HG03378 (cell line): ENCODE results near the gene TMEM232.
"Not testable (repeated sequence)": the region's sequence is repeated elsewhere in the genome, so short reads cannot be mapped to it uniquely, and the experiment has no call there.

Source experiments
- ATAC-seq: cut with Tn5 transposase; IDR thresholded peaks from one replicate; pipeline ENCODE4 v1.9.1; 2021; ENCODE audit warnings: mild to moderate bottlenecking, moderate library complexity; ENCODE audit not compliant: unreplicated experiment

Gene TMEM232

DNA sequence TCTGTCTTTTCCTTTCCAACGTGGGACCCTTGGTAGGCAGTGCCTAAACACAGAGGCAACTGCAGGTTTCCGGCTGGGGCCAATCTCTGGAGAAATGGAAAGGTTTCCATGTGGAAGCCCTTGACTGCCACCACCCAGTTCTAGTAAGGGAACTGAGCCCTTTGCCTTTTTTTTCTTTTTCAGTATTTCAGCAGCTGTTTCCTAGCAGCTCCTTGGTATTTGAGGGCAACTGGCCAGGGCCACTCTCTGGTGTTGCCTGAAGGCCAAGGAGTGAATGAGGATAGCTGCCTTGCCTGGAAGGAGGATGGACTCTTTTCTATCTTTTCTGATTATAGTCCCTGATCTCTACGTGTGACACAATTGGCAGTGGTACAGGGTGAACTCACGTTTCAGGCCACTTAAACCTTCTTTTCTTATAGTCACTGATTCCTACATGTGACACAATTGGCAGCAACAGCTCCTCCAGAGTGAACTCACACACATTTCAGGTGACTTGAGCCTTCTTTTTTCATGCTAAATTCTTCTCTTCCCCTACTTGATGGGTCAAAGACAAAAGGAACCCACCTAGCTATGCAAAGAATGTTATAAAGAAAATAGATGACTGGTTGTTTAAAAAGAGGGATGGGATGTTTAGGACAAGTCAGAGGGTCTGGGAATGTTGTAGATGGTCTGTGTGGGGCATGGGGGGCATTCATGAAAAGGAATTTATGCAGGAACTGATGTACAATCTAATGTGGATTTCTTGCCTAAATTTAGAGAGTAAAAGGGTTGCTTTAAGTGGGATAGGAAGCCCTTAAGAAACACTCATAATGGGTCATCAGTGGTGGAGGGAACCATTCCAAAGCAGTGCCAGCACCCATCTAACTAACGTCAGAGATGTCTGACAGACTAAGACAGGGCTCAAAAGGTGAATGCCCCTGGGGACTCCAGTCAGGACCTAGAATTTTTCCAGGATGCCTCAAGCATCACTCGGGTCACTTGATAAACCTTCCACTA, 190.1 kb downstream of the TMEM232 start:
- ATAC-seq: no peak

DNA sequence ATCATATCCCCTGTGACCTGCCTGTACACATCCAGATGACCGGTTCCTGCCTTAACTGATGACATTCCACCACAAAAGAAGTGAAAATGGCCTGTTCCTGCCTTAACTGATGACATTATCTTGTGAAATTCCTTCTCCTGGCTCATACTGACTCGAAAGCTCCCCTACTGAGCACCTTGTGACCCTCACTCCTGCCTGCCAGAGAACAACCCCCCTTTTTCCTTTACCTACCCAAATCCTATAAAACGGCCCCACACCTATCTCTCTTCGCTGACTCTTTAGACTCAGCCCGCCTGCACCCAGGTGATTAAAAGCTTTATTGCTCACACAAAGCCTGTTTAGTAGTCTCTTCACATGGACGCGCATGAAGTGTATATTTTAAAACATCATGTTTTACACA, 191.3 kb downstream of the TMEM232 start:
- ATAC-seq: not testable (repeated sequence)

DNA sequence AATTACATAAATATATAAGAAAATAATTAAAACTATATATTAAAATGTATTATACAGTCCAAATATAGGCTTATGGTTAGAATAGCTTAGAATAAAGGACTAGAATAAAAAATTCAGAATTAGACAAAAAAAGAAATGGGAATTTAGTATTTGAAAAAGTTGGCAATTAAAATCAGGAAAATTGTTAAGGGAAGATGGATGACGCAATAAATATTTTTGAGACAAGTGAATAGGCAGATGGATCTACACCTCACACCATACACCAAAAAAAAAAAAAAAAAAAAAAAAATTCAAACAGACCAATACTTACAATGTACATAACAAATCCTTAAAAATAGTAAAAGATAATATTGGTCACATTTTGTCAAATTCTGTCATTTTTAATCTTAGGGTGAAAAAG, 200.7 kb downstream of the TMEM232 start:
- no peak for ATAC-seq

DNA sequence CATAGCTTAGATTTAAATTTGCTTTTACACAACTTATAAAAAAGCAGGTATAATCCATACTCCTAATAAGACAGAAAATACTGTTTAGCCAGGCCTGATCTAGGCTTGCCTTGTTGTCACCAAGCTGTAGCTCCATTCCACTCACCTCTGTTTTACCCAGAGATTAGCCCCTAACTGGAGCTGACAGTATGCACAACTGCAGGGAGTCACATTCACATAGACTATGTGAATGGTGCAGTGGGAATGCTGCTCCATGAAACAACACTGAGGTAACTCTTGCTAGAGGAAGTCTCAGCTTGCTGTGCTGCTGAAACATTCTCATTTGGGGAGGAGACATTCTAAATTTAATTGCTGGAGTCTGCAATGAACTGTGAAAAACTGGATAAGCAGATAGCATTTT, 209.1 kb downstream of the TMEM232 start:
- no peak for ATAC-seq

DNA sequence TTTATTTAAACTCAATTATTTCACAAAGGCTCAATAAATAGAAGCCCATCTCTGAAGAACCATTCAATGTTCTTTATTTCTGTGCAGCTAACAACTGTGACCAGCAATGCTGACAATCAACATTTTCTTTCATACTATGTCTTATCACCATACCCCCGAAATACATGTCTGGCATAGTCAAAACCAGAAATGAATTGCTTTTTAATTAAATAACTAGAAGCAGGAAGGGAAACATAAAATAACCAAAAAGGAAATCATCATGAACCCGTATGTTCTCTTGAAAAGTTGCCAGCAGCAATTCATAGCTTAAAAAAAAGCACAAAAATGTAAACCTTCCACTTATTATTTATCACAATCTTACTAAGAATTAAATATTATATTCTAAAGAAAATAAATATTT, 212.4 kb downstream of the TMEM232 start:
- ATAC-seq: no peak

DNA sequence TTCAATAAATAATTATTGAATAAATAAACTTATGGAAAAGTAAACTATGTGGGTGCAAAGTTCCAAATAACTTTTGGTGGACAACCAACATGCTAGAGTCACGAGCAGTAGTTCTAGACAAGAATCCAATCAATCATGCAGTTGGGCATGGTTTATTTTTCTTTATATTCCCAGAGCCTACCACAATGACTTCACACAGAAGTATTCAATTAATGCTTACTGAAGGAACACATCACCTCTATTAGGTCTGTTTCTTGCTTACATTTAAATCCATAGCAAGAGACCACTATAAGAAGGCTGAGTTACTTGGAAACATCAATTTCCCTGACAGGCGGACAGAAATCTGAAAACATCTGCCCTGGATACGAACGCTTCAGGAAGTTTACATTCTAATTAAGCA, 214.2 kb downstream of the TMEM232 start:
- ATAC-seq: no peak

DNA sequence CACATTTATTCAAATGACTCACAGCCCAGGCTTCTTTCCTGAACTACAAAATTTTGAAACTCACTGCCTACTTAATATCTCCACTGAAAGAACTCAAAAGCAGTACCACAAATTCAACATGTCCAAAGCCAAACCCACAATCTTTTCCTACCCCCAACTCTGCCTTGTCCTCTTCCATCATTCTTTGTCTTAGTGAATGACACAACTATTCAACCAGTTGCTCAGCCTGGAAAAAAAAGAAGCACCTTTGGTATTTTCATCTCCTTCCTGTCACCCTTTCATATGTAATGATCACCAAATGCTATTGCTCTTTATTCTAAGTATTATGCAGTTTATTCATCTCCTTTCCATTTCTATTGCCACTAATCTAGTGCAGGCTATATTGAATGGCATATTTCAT, 216.3 kb downstream of the TMEM232 start:
- ATAC-seq: no peak

DNA sequence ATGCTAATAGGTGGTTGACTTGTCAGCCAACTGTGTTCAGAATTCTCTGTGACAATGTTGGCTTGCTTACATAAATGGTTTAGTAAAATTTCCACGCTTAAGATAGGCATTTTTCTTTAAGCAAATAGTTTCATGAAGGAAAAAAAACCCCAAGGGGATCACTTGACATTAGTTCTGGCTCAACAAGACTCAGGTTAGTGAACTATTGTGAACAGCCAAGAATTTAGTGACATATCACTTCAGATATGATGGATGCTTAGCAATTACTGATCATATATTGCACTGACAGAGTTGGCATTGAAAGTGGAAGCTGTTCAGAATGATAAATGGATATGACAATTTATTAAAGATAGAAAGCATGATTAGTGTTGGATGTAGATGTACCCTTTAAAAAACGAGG, 218.5 kb downstream of the TMEM232 start:
- no peak for ATAC-seq

DNA sequence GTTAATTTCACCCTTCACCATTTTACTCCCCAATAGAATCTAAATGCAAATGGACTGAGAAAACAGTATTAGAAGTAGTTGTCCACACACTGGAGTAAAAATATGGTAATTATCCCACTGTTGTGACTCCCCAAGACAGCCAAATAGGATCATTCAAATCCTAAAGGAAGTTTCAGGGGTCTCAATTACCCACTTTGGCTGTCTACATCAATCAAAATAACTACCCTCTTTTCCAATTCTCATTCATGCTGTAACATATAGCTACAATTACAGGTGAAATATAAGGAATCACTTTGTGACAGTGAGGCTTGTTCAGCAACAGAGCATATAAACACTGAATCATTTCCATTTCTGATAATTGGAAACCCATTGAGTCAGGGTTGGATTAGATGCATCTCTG, 220.1 kb downstream of the TMEM232 start:
- no peak for ATAC-seq

DNA sequence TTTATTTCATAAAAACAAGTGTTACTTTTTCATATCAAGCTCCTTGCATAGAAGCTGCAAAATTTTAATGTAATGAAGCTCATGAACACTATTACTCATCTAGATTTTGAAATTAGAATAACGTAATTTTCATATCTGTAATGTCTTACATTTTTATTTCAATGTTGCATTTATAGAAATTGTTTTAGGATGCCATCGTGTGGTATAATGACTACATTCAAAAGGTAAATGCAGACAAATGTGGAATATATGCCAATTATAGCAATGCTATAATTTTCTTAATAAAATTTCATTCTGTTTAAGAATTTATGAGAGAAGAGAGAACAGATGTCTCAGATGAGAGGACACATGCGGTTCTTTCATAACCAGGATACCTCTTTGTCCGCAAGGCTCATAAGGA, 230.2 kb downstream of the TMEM232 start:
- ATAC-seq: no peak

DNA sequence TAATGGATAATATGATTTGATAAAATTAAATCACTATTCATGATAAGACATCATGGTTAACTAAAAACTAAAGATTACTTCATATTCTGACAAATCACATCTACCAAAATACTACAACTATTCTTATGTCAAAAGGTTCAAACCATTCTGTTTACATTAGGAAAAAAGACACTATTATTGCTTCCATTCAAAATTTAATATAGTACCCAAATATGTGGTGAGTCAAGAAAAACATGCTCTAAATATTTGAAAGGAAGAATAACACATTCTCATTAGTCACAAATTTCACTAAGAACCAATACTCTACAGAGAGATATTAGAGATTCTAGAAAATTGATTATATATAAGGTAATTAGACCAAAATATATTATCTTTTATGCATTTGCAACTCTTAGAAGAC, 234.0 kb downstream of the TMEM232 start:
- no peak for ATAC-seq

DNA sequence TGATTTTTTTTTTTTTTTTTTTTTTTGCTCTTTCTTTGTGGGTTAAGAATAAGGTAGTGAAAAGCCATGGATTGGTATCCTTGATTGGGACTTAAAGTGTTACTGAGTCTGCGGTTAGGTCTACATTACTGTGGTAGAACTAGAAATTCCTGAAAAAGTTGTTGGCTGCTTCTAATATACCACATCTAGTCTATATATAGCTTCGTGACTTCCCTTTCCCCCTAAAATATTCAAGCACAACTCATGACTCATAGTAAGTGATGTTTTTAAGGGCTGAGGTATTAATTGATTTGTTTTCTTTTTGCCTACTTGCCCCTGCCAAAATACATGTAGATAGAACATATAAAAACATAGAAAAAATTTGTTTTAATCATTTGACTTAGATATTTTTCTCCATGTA, 247.6 kb downstream of the TMEM232 start:
- ATAC-seq: no peak

DNA sequence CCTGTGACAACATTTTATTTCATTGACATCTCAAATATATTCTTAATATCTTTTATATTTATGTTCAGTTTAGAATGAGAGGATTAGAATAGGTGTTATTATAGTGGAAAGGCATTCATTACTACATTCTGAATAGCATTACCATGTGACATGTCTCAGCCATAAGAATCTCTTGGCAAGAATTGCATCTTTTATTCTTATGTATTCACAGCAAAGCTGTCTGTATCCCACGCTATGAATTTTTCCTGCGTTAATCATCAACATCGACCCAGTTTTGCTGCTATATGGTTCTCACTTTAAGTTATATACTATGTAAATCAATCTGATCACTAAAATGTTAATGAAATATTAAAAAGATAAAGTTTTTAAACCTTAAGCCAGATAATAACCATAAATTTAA, 248.6 kb downstream of the TMEM232 start:
- no peak for ATAC-seq

DNA sequence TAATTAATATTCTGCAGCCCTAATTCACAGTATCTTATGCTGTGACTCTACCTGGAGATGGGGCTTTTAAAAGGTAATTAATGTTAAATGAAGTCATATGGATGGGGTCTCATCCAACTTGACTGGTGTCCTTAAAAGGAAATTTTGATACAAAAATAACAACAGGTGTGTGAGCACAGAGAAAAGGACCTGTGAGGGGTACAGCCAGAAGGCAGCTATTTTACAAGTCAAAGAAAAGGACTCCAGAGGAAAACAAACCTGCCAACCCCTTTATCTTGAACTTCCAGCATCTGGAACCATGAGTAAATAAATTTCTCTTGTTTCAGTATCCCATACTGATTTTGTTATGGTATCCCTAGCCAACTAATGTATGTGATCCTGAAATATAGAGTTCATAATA, 250.3 kb downstream of the TMEM232 start:
- no peak for ATAC-seq

DNA sequence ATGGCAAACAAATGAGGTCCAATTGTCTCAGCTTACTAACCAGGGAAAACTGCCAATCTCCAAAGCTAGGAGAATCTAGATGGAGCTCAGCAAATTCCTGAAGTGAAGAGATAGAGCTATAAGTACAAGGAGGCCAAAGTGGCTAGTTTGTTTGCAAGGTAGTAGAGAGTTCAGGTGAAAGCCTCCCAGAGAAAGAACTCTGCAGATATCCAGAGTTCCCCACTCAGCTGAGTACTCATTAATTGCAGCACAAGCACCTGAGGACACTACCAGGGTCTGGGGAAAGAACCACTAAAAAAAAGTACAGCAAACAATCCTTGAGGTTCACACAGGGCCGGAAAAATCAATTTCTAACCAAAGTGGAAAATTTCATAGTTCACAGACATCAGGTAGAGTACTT, 250.9 kb downstream of the TMEM232 start:
- no peak for ATAC-seq

DNA sequence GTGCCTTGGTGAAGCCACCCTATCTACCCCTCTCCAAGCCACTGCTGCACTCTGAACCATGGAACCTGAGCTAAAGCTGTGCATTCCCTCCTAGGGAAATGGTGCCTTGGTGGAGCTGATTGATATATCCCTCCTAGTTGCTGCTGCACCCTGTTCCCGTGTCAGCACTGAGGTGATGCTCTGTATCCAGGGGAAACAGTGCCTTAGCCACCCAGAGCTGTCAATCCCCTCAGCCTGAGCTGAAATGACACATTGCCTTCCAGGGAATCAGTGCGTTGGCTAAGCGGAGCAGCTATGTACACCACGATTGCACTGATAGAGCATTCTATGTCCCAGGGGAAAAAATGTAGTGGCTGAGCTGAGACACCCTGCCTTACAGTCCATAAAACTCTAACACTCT, 257.0 kb downstream of the TMEM232 start:
- no peak for ATAC-seq

DNA sequence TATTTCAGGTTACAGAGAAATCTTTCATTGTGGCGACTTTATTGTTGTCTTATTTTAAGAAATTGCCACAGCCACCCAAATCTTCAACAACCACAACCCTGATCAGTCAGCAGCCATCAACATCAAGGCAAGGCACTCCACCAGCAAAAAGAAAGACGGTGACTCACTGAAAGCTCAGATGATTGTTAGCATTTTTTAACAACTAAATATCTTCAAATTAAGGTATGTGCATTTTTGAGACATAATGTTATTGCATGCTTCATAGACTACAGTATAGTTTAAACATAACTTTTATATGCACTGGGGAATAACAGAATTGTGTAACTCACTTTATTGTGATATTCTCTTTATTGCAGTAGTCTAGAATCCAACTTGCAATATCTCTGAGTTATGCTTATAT, 263.4 kb downstream of the TMEM232 start:
- no peak for ATAC-seq

DNA sequence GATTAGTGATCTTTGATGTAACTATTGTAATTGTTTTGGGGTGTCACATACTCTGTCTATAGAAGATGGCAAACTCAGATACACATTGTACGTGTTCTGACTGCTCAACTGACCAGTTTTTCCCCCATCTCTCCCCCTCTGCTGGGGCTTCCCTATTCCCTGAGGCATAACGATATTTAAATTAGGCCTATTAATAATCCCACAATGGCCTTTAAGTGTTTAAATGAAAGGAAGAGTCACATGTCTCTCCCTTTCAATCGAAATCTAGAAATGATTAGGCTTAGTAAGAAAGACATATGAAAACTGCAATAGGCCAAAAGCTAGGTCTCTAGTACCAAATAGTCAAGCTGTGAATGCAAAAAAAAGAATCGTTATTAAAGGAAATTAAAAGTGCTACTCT, 265.6 kb downstream of the TMEM232 start:
- no peak for ATAC-seq

DNA sequence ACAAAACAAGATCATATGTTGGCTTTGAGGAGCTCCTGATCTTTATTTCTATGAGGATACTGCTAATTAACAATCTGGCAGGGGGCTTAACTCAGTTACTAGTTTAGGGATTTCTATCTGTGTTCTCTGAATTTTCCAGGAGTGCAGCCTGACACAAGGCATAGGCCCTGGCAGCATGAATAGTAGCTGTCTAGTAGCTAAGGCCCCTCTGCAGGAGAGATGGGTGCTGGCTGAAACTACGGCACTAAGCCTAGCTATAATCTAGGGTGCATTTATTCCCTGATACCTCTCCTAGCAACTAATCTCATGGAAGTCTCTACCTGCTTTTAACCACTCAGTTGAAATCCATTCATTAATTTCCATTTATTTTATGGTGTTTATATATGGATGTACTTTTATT, 268.2 kb downstream of the TMEM232 start:
- ATAC-seq: no peak

DNA sequence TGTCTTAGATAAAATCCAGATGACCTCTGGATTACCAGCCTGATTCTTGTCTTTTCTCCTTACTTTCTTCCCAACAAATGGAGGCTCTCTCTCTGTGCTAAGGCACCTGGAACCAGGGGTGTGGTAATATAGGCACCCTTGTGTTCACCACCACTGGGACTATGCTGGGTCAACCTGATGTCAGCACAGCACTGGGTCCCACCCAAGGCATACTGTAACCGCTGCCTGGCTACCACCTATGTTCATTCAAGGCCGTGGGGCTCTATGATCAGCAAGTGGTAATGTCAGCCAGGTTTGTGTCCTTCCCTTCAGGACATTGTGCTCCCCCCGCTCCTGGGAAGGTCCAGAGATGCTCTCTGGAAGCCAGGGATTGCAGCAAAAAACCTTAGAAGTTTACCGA, 283.6 kb downstream of the TMEM232 start:
- ATAC-seq: no peak

DNA sequence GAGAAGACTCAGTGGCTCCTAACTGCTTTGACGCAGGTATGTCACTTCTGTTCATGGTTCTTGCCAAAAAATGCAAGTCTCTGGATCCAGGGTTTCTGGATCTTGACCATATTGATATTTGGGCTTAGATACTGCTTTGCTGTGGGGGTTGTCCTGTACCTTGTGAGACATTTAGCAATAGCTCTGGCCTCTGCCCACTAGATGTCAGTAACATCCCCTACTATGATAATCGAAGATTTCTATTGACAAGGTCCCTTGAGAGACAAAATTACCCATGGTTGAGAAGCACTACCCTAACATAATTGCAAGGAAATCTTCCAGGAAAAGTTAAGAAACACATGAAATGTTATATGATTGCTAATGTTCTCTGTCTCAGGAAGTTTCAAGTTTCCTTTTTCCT, 285.4 kb downstream of the TMEM232 start:
- peak; percentile 73 for ATAC-seq

DNA sequence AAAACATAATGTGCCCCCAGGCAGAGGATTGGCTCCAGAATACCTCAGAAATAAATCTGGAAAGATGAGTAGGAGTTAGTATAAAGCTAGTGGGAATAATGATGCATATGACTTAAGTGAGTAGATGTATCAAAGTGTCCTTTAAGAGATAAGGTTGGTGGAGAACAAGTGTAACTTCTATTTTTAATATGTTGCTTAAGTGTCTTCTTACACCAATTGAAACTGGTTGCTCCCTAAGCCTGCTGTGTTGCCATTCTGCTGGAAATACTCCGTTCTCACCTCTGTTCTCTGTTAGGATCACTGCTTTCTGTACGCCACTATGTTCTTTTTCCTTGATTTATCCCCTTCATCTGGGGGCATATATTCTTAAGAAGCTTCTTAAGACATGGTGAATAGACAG, 286.4 kb downstream of the TMEM232 start:
- ATAC-seq: no peak

DNA sequence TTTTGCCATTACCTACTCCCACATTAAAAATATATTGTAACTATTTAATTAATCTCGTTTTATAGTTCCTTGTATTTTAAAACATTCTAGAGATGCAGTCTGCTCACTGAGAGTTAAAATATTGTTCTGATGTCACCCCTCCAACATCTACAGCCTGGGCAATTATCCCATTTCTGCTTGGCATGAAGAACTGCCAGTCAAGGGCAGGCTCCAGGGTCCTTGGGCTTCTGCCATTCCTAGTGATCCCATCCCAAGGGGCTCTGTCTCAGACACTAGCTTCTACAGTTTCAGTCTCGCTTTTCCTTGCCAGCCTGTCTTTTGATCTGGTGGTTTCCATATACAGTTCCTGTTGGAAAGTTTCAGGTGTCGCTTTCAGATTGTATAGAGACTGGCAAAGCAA, 287.2 kb downstream of the TMEM232 start:
- ATAC-seq: no peak
